Stimulated activated CD4-positive, alpha-beta T cell treated with anti-CD3 and anti-CD28 coated beads, Interleukin-2, amount 100 ng/mL, for 4 hours (primary cell): ENCODE data around the gene ZFYVE9.

Experiments used
- DNase-seq: peaks from one replicate; pipeline ENCODE4 v3.0.0-alpha.2; 2020; ENCODE audit warnings: low read depth

Gene ZFYVE9

DNA sequence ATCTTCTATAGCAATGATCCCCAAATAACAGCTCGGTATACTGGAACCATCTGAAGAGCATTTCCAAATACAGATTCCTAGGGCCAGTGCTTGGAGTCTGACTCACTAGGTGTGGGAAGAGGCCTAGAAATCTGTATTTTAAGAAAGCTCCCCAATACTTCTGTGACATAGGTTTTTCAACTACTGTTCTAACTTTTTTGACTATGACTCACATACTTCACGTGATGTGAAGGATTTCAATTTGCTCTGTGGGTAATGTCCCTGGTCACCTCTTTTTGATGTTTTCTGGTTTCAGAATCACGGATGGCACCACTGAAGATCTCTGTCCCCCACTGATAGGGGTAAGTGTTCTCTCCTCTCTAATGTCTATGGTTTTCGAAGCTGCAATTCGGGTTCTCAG lies 251.3 kb downstream of the ZFYVE9 start:
- no peak for DNase-seq
